ENCODE data around the gene IL22RA2. TPM values are rescaled to one million over a fixed set of nuclear protein-coding genes. Genes with fewer than 3 reads are reported as not detected.

IL22RA2 gene
- total RNA-seq, 1 experiment from 2014 or later: not detected

DNA sequence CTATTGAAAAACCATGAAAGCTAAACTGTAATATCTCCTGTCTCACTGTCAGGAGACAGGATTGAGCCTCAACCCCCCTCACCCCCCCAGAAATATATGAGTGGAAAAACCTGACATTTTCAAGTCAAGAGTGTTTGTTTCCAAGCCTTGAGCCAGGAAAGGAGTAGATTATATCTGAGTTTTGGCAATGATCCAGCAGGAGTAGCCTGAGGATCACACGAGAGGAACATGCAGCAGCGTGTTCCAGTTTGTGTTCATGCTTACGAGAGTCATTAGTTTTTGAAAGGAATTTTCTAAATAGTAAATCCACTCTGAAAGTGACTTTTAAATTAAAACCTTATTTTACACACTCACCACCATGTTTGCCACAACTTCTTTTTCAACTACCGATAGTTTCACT is 15.8 kb downstream of the IL22RA2 start:
- H3K4me3 ChIP-seq (ENCODE audit: low read depth in 2 of 2, low read length in 2 of 2): no peak overlapping the region
- no peak for DNase-seq (ENCODE audit: low read depth, low spot score)
- 0 out of 2 replicates have a peak, but pooled peaks cover 2% of the 10 kb centered on the region for H3K27me3 ChIP-seq (ENCODE audit: control insufficient read depth, insufficient read depth, low read length)
- no peaks in the 10 kb centered on the region for H3K36me3 ChIP-seq (ENCODE audit: control insufficient read depth, insufficient read depth, low read length)
- BruUV-seq (replicated peaks): no TSS peak
- TF ChIP-seq, protein P1, sequence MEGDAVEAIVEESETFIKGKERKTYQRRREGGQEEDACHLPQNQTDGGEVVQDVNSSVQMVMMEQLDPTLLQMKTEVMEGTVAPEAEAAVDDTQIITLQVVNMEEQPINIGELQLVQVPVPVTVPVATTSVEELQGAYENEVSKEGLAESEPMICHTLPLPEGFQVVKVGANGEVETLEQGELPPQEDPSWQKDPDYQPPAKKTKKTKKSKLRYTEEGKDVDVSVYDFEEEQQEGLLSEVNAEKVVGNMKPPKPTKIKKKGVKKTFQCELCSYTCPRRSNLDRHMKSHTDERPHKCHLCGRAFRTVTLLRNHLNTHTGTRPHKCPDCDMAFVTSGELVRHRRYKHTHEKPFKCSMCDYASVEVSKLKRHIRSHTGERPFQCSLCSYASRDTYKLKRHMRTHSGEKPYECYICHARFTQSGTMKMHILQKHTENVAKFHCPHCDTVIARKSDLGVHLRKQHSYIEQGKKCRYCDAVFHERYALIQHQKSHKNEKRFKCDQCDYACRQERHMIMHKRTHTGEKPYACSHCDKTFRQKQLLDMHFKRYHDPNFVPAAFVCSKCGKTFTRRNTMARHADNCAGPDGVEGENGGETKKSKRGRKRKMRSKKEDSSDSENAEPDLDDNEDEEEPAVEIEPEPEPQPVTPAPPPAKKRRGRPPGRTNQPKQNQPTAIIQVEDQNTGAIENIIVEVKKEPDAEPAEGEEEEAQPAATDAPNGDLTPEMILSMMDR (IDR thresholded peaks at IDR 0.05): no peak
- TF ChIP-seq SIN3A (IDR thresholded peaks at IDR 0.05; ENCODE audit: borderline replicate concordance, insufficient read depth, low read depth, low read length): no peak
- TF ChIP-seq POLR2AphosphoS5 (IDR thresholded peaks at IDR 0.05; ENCODE audit: low read depth, low read length): no peak
- no peak for TF ChIP-seq TCF7L2 (IDR thresholded peaks at IDR 0.05; ENCODE audit: low read depth, low read length)
- TF ChIP-seq, protein P2, sequence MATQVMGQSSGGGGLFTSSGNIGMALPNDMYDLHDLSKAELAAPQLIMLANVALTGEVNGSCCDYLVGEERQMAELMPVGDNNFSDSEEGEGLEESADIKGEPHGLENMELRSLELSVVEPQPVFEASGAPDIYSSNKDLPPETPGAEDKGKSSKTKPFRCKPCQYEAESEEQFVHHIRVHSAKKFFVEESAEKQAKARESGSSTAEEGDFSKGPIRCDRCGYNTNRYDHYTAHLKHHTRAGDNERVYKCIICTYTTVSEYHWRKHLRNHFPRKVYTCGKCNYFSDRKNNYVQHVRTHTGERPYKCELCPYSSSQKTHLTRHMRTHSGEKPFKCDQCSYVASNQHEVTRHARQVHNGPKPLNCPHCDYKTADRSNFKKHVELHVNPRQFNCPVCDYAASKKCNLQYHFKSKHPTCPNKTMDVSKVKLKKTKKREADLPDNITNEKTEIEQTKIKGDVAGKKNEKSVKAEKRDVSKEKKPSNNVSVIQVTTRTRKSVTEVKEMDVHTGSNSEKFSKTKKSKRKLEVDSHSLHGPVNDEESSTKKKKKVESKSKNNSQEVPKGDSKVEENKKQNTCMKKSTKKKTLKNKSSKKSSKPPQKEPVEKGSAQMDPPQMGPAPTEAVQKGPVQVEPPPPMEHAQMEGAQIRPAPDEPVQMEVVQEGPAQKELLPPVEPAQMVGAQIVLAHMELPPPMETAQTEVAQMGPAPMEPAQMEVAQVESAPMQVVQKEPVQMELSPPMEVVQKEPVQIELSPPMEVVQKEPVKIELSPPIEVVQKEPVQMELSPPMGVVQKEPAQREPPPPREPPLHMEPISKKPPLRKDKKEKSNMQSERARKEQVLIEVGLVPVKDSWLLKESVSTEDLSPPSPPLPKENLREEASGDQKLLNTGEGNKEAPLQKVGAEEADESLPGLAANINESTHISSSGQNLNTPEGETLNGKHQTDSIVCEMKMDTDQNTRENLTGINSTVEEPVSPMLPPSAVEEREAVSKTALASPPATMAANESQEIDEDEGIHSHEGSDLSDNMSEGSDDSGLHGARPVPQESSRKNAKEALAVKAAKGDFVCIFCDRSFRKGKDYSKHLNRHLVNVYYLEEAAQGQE (IDR thresholded peaks at IDR 0.05; ENCODE audit: insufficient read depth in 1 of 2, low read depth in 2 of 2, low read length in 1 of 2): no peak
- H3K9me3 ChIP-seq (ENCODE audit: control insufficient read depth, insufficient read depth, low read depth, low read length): no peaks in the 10 kb centered on the region
- in situ Hi-C loops (cut with HindIII; ENCODE audit: low pct_unique_long_range_greater_than_20kb, low sequenced_read_pairs): no loop called here
- no peak overlapping the region for H3K27ac ChIP-seq (ENCODE audit: low read length)
- no peaks in the 10 kb centered on the region for H3K4me1 ChIP-seq (ENCODE audit: control insufficient read depth, insufficient read depth, low read length)
- intact Hi-C loops (cut with micrococcal nuclease; ENCODE audit: unreplicated experiment): no loop called here
- CTCF ChIA-PET: no interaction called here
- POLR2A ChIA-PET: no interaction called here
- no peak for ATAC-seq

DNA sequence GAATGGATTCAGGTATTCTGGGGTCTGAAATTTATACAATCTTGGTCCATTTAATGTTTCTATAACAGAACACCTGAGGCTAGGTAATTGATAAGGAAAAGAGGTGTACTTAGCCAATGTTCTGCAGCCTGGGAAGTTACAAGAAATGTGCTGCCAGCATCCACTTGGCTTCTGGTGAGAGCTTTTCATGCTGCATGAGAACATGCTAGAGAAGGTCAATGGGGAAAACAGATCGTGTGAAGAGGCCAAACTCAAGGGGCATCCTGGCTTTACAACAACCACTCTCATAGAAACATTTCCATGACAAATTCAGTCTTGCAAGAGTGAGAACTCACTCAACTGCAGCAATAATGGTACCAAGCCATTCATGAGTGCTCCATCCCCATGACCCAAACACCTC is 16.8 kb downstream of the IL22RA2 start:
- no peaks in the 10 kb centered on the region for H3K36me3 ChIP-seq (ENCODE audit: control insufficient read depth, insufficient read depth, low read length)
- ChIA-PET CTCF (no interaction called here), POLR2A (no interaction called here)
- H3K9me3 ChIP-seq (ENCODE audit: control insufficient read depth, insufficient read depth, low read depth, low read length): no peaks in the 10 kb centered on the region
- H3K27ac ChIP-seq (ENCODE audit: low read length): no peak overlapping the region
- intact Hi-C loops (cut with micrococcal nuclease; ENCODE audit: unreplicated experiment) (no loop called here), in situ Hi-C loops (cut with HindIII; ENCODE audit: low pct_unique_long_range_greater_than_20kb, low sequenced_read_pairs) (no loop called here)
- no peak for DNase-seq (ENCODE audit: low read depth, low spot score)
- no peaks in the 10 kb centered on the region for H3K4me1 ChIP-seq (ENCODE audit: control insufficient read depth, insufficient read depth, low read length)
- no TSS peak for BruUV-seq (replicated peaks)
- H3K4me3 ChIP-seq (ENCODE audit: low read depth in 2 of 2, low read length in 2 of 2): no peak overlapping the region
- ATAC-seq: no peak
- TF ChIP-seq SIN3A (IDR thresholded peaks at IDR 0.05; ENCODE audit: borderline replicate concordance, insufficient read depth, low read depth, low read length): no peak
- TF ChIP-seq TCF7L2 (IDR thresholded peaks at IDR 0.05; ENCODE audit: low read depth, low read length): no peak
- TF ChIP-seq, protein P2 (IDR thresholded peaks at IDR 0.05; ENCODE audit: insufficient read depth in 1 of 2, low read depth in 2 of 2, low read length in 1 of 2): no peak
- TF ChIP-seq POLR2AphosphoS5 (IDR thresholded peaks at IDR 0.05; ENCODE audit: low read depth, low read length): no peak
- TF ChIP-seq, protein P1 (IDR thresholded peaks at IDR 0.05): no peak
- 0 out of 2 replicates have a peak, but pooled peaks cover 2% of the 10 kb centered on the region for H3K27me3 ChIP-seq (ENCODE audit: control insufficient read depth, insufficient read depth, low read length)

Measured in Panc1 (cell line).